Activated naive CD8-positive, alpha-beta T cell (primary cell): ENCODE measurements around the gene GJC2.

Experiments
- H3K27ac Mint-ChIP-seq: one replicate; pipeline ENCODE4 v1.8.0; 2021; ENCODE audit warnings: mixed read lengths
- H3K27me3 Mint-ChIP-seq: one replicate; pipeline ENCODE4 v1.8.0; 2021; ENCODE audit warnings: mixed read lengths
- H3K36me3 Mint-ChIP-seq: one replicate; pipeline ENCODE4 v1.8.0; 2021; ENCODE audit warnings: mixed read lengths
- H3K4me1 Mint-ChIP-seq: one replicate; pipeline ENCODE4 v1.8.0; 2021; ENCODE audit warnings: low read depth, mixed read lengths
- H3K4me3 Mint-ChIP-seq: one replicate; pipeline ENCODE4 v1.8.0; 2021; ENCODE audit warnings: mild to moderate bottlenecking, mixed read lengths
- H3K9me3 Mint-ChIP-seq: one replicate; pipeline ENCODE4 v1.8.0; 2021; ENCODE audit warnings: low read depth, mixed read lengths

GJC2 gene

GRCh38 chr1:228149406-228150119 lies at the start of gene GJC2:
TSS of gene GJC2 (plus strand) at chr1:228149930. CDS start at chr1:228157759, 7,829 bp downstream.
- no peak within 1 kb of the TSS for H3K27ac Mint-ChIP-seq
- no peaks in the 10 kb centered on the region for H3K27me3 Mint-ChIP-seq
- H3K4me3 Mint-ChIP-seq: no peak within 1 kb of the TSS
- H3K36me3 Mint-ChIP-seq: no peaks in the 10 kb centered on the region
- H3K4me1 Mint-ChIP-seq: peaks cover 11% of the 10 kb centered on the region
- H3K9me3 Mint-ChIP-seq: no peaks in the 10 kb centered on the region

DNA sequence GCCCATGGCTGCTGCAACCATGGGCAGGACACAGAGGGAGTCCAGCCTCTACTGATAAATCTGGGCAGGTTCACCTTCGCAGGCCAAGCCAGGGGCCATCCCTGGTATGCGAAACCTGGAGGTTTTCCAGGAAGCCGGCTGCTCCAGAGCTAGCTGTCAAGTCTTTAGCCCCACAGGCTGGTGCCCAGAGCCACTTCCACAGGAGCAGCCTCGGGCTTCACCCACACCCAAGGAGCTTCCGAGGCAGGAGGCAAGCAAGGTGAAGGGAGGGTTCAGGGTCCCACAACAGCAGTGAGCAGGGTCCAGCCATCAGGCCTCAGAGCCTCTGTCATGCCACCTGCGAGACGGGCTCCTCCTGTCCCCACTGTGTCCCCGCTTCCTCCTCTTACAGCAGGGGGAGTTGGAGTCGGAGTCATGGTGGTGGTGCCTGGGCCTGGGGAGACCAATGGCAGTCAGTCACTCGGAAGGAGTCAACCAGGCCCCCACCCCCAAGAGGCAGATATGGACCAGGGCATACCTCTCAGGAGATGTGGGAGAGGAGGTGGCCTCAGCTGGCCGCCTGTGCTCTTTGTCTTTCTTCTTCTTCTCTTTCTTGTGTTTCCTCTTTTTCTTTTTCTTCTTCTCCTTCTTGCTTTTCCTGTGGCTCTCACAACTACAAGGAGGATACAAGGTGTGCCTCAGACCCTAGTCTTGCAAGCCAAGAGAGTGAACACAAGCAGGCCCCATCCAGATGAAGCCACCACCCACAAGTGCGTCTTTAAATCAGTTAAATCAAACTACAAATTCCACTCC lies 48.7 kb upstream of the GJC2 start:
- no peaks in the 10 kb centered on the region for H3K27me3 Mint-ChIP-seq
- no peaks in the 10 kb centered on the region for H3K9me3 Mint-ChIP-seq
- peaks cover 18% of the 10 kb centered on the region for H3K4me1 Mint-ChIP-seq
- H3K36me3 Mint-ChIP-seq: no peaks in the 10 kb centered on the region
- H3K27ac Mint-ChIP-seq: peak overlapping the region; percentile 68
- peak overlapping the region; percentile 77 for H3K4me3 Mint-ChIP-seq

- H3K4me3 Mint-ChIP-seq: peak overlapping the region; percentile 77
- no peaks in the 10 kb centered on the region for H3K9me3 Mint-ChIP-seq
- peak overlapping the region; percentile 68 for H3K27ac Mint-ChIP-seq
- peaks cover 21% of the 10 kb centered on the region for H3K4me1 Mint-ChIP-seq
- no peaks in the 10 kb centered on the region for H3K27me3 Mint-ChIP-seq
- no peaks in the 10 kb centered on the region for H3K36me3 Mint-ChIP-seq
These were observed 48.1 kb upstream of the GJC2 start for GRCh38 chr1:228101614-228101993.

GRCh38 chr1:228101994-228102790 lies 47.5 kb upstream of the GJC2 start:
- Mint-ChIP-seq H3K4me3 (peak overlapping the region; percentile 77), H3K4me1 (peaks cover 21% of the 10 kb centered on the region), H3K27me3 (no peaks in the 10 kb centered on the region), H3K27ac (no peak overlapping the region), H3K36me3 (no peaks in the 10 kb centered on the region), H3K9me3 (no peaks in the 10 kb centered on the region)

DNA sequence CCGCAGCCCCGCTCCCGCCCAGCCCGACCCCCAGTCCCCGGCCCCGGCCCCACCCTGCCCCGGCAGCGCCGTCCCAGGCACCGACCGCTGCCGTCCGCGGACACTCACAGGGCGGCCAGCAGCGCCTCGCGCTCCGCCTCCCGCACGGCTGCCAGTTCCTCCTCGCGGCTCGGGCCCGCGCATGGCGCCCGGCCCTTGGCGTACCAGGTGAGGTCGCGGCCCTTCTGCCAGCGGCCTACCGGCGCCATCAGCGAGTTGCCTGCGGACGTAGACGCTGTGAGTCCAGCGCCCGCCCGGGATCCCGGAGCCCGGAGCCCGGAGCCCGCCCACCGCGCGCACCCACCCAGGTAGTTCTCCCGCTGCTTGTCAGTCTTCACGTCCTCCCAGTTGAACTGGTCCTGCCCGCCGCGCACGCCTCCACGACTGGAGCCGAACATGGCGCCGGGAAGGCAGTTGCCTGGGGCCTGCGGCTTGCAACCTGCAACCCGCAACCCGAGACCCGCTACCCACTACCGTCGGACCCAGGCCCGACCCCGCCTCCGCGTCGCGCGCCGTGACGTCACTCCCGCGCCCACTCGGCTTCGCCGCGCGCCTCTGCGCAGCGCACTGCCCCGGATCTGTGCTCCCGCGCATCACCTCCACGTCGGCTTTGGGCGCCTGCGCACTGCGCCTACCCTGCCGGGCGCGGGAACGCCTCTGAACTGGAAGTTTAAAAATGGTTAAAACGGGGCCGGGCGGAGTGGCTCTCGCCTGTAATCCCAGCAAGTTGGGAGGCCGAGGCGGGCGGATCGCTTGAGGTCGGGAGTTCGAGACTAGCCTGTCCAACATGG lies 46.7 kb upstream of the GJC2 start, which contains the start of gene C1orf35:
Gene C1orf35 (minus strand): TSS at position 535 of the 830 bp plus-strand sequence. CDS start 98 bp downstream, at position 437.
- H3K4me1 Mint-ChIP-seq: peaks cover 24% of the 10 kb centered on the region
- no peaks in the 10 kb centered on the region for H3K36me3 Mint-ChIP-seq
- H3K27me3 Mint-ChIP-seq: no peaks in the 10 kb centered on the region
- peak within 1 kb of the TSS; percentile 92 for H3K4me3 Mint-ChIP-seq
- H3K27ac Mint-ChIP-seq: peak within 1 kb of the TSS; percentile 90
- no peaks in the 10 kb centered on the region for H3K9me3 Mint-ChIP-seq

DNA sequence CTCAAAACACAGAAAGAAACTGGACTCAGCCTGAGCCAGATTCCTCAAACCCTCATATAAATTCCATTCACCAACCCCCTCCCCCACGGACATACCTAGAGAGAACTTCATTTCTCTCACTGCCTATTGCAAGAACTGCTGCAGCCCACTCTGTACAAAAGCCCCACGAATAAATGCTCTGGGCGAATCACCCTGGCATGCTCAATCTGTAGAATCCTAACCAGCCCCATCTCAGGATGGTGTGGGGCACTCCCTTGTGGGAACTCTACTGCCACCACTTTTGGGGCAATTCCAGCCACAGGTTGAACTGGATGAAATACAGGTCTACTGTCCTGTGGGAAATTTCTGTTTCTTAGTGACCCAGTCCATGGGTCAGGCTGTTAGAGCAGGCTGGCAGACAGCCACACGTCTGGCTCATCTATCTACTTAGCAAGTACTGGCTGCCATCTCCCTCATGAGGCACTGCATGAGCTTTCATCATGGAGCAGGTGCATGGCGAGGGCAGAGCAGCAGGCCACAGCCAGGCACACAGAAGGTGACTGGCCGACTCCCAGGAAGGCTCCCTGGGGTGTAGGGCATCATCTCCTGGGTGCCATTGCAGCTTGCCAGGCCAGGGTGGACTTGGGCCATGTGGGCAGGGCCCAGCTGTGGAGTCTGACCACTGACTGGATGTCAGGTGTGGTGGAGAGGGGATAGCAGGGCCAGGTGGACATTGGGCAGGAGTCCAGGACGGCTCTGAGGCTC lies 45.0 kb upstream of the GJC2 start:
- Mint-ChIP-seq H3K27ac (peak overlapping the region; percentile 76), H3K27me3 (no peaks in the 10 kb centered on the region), H3K9me3 (no peaks in the 10 kb centered on the region), H3K4me3 (peak overlapping the region; percentile 92), H3K4me1 (peaks cover 32% of the 10 kb centered on the region), H3K36me3 (no peaks in the 10 kb centered on the region)

DNA sequence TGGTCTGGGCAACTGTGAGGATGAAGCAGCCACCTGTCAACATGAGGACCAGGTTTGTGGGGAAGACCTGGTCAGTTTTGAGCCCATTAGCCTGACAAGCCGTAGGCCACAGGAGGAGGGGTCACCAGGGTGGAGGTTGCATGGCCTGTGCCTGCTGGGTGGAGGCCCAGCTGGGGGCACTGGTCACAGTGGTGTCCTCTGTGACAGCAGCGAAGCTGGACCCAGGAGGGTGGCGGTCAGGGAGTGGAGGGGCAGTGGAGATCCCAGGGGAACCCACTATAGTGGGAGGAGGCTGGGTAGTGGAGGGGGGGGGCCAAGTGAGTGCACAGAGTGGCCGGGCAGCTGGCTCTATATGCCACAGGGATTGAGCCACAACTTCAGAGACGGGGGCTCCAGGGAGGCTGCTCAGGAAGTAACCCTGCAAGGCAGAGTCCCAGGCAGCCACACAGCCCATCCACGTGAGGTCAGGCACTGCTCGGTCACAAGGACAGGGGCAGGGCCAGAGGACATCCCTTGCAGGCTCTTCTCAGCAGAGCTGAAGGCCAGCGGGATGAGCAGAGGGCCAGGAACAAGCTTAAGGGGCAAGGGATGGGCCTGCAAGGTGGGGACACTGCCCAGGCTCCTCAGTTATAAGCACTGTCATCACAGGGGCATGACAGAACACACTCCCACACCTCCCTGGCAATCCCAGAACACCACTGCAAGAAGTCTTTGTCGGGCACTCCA lies 44.3 kb upstream of the GJC2 start:
- Mint-ChIP-seq H3K9me3 (no peaks in the 10 kb centered on the region), H3K27ac (no peak overlapping the region), H3K27me3 (no peaks in the 10 kb centered on the region), H3K4me1 (peaks cover 38% of the 10 kb centered on the region), H3K4me3 (no peak overlapping the region), H3K36me3 (no peaks in the 10 kb centered on the region)

- Mint-ChIP-seq H3K36me3 (no peaks in the 10 kb centered on the region), H3K9me3 (no peaks in the 10 kb centered on the region), H3K4me3 (peak overlapping the region; percentile 47), H3K27me3 (no peaks in the 10 kb centered on the region), H3K4me1 (peaks cover 38% of the 10 kb centered on the region), H3K27ac (no peak overlapping the region)
These were observed 43.5 kb upstream of the GJC2 start for GRCh38 chr1:228105996-228106799.

DNA sequence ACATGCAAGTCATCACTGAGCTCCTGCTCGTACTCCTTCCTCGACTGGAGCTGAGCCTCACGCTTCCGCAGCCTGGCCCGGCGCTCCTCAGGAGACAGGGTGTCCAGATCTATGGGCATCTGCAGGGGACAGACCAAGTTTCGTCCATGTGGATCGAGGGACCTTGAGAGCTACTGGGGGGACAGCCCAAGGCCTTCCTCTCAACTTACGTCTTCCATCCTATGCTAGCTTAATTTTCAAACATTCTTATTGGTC lies 43.0 kb upstream of the GJC2 start:
- H3K9me3 Mint-ChIP-seq: no peaks in the 10 kb centered on the region
- H3K4me1 Mint-ChIP-seq: peaks cover 33% of the 10 kb centered on the region
- no peak overlapping the region for H3K27ac Mint-ChIP-seq
- H3K4me3 Mint-ChIP-seq: peak overlapping the region; percentile 47
- no peaks in the 10 kb centered on the region for H3K36me3 Mint-ChIP-seq
- no peaks in the 10 kb centered on the region for H3K27me3 Mint-ChIP-seq

GRCh38 chr1:228107636-228108035 lies 42.1 kb upstream of the GJC2 start:
- H3K4me3 Mint-ChIP-seq: peak overlapping the region; percentile 92
- no peaks in the 10 kb centered on the region for H3K36me3 Mint-ChIP-seq
- no peak overlapping the region for H3K27ac Mint-ChIP-seq
- no peaks in the 10 kb centered on the region for H3K27me3 Mint-ChIP-seq
- no peaks in the 10 kb centered on the region for H3K9me3 Mint-ChIP-seq
- H3K4me1 Mint-ChIP-seq: peaks cover 33% of the 10 kb centered on the region

- peaks cover 32% of the 10 kb centered on the region for H3K4me1 Mint-ChIP-seq
- H3K9me3 Mint-ChIP-seq: no peaks in the 10 kb centered on the region
- no peaks in the 10 kb centered on the region for H3K36me3 Mint-ChIP-seq
- H3K4me3 Mint-ChIP-seq: peak overlapping the region; percentile 92
- peak overlapping the region; percentile 87 for H3K27ac Mint-ChIP-seq
- H3K27me3 Mint-ChIP-seq: no peaks in the 10 kb centered on the region
These were observed 41.6 kb upstream of the GJC2 start for GRCh38 chr1:228108055-228108690.

GRCh38 chr1:228108742-228109072 lies 41.0 kb upstream of the GJC2 start:
- Mint-ChIP-seq H3K4me1 (peaks cover 29% of the 10 kb centered on the region), H3K36me3 (no peaks in the 10 kb centered on the region), H3K27ac (peak overlapping the region; percentile 87), H3K27me3 (no peaks in the 10 kb centered on the region), H3K4me3 (peak overlapping the region; percentile 92), H3K9me3 (no peaks in the 10 kb centered on the region)
